ENCODE results near the gene MVB12B.

- TF ChIP-seq CTCF (IDR thresholded peaks at IDR 0.05 in 4 of 5, conservative IDR thresholded peaks at IDR 0.05 in 1 of 5) (no peak), POLR2A (IDR thresholded peaks at IDR 0.05) (no peak)
These were observed 35.8 kb upstream of the MVB12B start for GRCh38 chr9:126290871-126291270.
